Measurements from ENCODE around the gene RPS6KL1.

GRCh38 chr14:74864198-74864597 is 58.9 kb downstream of the RPS6KL1 start:
- no peak for TF ChIP-seq CTCF (IDR thresholded peaks at IDR 0.05)
- no peak for TF ChIP-seq POLR2A (IDR thresholded peaks at IDR 0.05)
